Transverse colon (tissue), 3 donors: ENCODE results near the gene SBSN.
A peak's percentile ranks its signal among the peaks of the same experiment; 100 is the strongest.

Experiments used
- EP300 ChIP-seq: sonication (generic); formaldehyde crosslinking; IDR thresholded peaks from one replicate; pipeline ENCODE4 v1.6.1; 2017; ENCODE audit warnings: antibody characterized with exemption, low read depth
- POLR2A ChIP-seq: fragments of 450-650 bp; IDR thresholded peaks from one replicate; pipeline ENCODE4 v1.6.1; 2016; ENCODE audit warnings: antibody characterized with exemption, mild to moderate bottlenecking, moderate library complexity
- TF ChIP-seq, protein P1 (sequence below), 5 experiments: fragments of 200-600 bp in 3 of 5; fragments of 450-650 bp in 2 of 5; sonication (generic) in 3 of 5; IDR thresholded peaks; 1 replicate in 2 of 5; 2 replicates in 3 of 5; pipeline ENCODE4 v1.5.1; 2016 to 2017; ENCODE audit warnings: antibody characterized with exemption in 5 of 5, inconsistent platforms in 3 of 5, mild to moderate bottlenecking in 2 of 5, moderate library complexity in 1 of 5

DNA sequence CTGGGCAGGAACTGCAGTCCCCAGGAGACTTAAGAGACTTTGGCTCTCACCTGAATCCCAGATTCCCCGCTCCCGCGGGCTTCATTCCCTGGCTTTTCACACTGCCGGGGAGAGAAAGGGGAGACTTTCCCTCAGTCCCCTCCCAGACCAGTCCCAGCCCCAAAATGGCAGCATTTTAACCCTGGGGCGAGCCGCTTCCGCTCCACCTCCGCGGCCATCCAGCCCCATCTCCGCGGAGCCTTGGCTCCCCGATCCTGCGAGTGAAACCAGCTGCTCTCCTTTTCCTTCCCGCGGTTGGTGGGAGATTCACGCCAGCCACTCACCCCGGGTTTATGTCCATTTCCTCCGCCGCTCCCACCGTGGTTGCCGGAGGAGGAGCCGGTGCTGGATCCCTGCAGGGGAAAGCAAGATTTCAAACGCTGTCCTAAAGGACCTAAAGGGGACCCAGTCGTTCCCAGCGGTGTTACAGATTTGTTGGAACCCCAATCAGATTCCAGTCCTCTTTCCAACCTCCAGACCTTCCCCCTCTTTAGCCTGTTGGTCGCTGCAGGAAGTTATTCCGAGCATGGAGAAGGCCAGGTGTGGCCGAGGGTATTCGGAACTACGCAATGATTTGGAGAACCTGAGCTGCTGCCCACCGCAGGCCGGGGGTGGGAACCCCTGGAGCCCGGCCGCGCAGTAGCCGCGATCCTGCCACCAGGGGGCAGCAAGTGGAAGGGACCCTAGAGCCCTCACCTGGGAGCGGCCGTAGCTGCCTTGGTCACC is 18.1 kb downstream of the SBSN start:
- TF ChIP-seq, protein P1, sequence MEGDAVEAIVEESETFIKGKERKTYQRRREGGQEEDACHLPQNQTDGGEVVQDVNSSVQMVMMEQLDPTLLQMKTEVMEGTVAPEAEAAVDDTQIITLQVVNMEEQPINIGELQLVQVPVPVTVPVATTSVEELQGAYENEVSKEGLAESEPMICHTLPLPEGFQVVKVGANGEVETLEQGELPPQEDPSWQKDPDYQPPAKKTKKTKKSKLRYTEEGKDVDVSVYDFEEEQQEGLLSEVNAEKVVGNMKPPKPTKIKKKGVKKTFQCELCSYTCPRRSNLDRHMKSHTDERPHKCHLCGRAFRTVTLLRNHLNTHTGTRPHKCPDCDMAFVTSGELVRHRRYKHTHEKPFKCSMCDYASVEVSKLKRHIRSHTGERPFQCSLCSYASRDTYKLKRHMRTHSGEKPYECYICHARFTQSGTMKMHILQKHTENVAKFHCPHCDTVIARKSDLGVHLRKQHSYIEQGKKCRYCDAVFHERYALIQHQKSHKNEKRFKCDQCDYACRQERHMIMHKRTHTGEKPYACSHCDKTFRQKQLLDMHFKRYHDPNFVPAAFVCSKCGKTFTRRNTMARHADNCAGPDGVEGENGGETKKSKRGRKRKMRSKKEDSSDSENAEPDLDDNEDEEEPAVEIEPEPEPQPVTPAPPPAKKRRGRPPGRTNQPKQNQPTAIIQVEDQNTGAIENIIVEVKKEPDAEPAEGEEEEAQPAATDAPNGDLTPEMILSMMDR (IDR thresholded peaks at IDR 0.05): peak; percentile 88 to 93 (median 90)
- TF ChIP-seq POLR2A (no peak), EP300 (no peak)
